NCI-H1092 treated with DMSO at 0.1 percent for 48 hours (cell line): ENCODE data around the gene SGCA.

Experiments
- DNase-seq: peaks from one replicate; lab custom pipeline; 2025; lab: John Stamatoyannopoulos, UW

SGCA gene

GRCh38 chr17:50209472-50210239 is 43.9 kb downstream of the SGCA start:
- DNase-seq: no peak

GRCh38 chr17:50210240-50211225 is 44.7 kb downstream of the SGCA start:
- DNase-seq: no peak

- no peak for DNase-seq
Observed at GRCh38 chr17:50211249-50212120, 45.7 kb downstream of the SGCA start.

- DNase-seq: no peak
Observed at GRCh38 chr17:50212121-50212843, 46.5 kb downstream of the SGCA start.

- DNase-seq: no peak
Observed at GRCh38 chr17:50213026-50214022, 47.5 kb downstream of the SGCA start.

- no peak for DNase-seq
Observed at GRCh38 chr17:50214976-50215760, 49.4 kb downstream of the SGCA start.

- no peak for DNase-seq
Observed at GRCh38 chr17:50217591-50217990, 51.8 kb downstream of the SGCA start.

- DNase-seq: no peak
Observed at GRCh38 chr17:50218071-50218759, 52.4 kb downstream of the SGCA start.

GRCh38 chr17:50218771-50219315 is 53.0 kb downstream of the SGCA start:
- DNase-seq: no peak

GRCh38 chr17:50219342-50219741 is 53.5 kb downstream of the SGCA start:
- DNase-seq: no peak

GRCh38 chr17:50219939-50220465 is 54.2 kb downstream of the SGCA start:
- DNase-seq: no peak

GRCh38 chr17:50220811-50221210 is 55.0 kb downstream of the SGCA start:
- no peak for DNase-seq

- no peak for DNase-seq
Observed at GRCh38 chr17:50221266-50221863, 55.6 kb downstream of the SGCA start.

- no peak for DNase-seq
Observed at GRCh38 chr17:50221864-50222545, 56.2 kb downstream of the SGCA start.

- DNase-seq: no peak
Observed at GRCh38 chr17:50222922-50223321, 57.1 kb downstream of the SGCA start.
